ENCODE data around the gene ANKZF1. TPM values are rescaled to one million over a fixed set of nuclear protein-coding genes. Genes with fewer than 3 reads are reported as not detected.
A peak's percentile ranks its signal among the peaks of the same experiment; 100 is the strongest.

ANKZF1 gene
- total and polyA plus RNA-seq, 10 of the 15 experiments (the other 5 are each of a cell fraction or from before 2014, with no cell fraction given) = 3.1 to 104 (median 35.0) TPM

- TF ChIP-seq E2F8 (IDR thresholded peaks at IDR 0.05; ENCODE audit: low read depth, partially characterized antibody) (peak; percentile 58), EGR1 (IDR thresholded peaks at IDR 0.05; ENCODE audit: borderline replicate concordance in 1 of 2, low read depth in 2 of 2, low read length in 2 of 2) (peak; percentile 9 to 65; a peak in 1 of 3 replicates), POLR2A (IDR thresholded peaks at IDR 0.05; ENCODE audit: low read depth, low read length) (peak; percentile 95), E2F4 (IDR thresholded peaks at IDR 0.05; ENCODE audit: low read depth, low read length) (peak; percentile 91), NKRF (conservative IDR thresholded peaks at IDR 0.05) (peak; percentile 23; the same call in 1 of the 2 replicates), IKZF2 (IDR thresholded peaks at IDR 0.05) (peak in 1 of 2 experiments; percentile 26; a peak in 1 of 4 replicates), DPF2 (IDR thresholded peaks at IDR 0.05) (0 out of 2 replicates have a peak, but pooled peaks have one; percentile 55), MYC (IDR thresholded peaks at IDR 0.05; ENCODE audit: insufficient read depth, insufficient read length, insufficient replicate concordance, low read length, severe bottlenecking) (peak; percentile 92), MLLT1 (IDR thresholded peaks at IDR 0.05) (0 out of 2 replicates have a peak, but pooled peaks have one; percentile 15), LARP7 (IDR thresholded peaks at IDR 0.05) (peak; percentile 95), ATF3 (IDR thresholded peaks at IDR 0.05; ENCODE audit: borderline replicate concordance, extremely low read depth, low read depth, low read length) (peak; percentile 78; the same call in 1 of the 2 replicates), SMARCA5 (IDR thresholded peaks at IDR 0.05) (peak; percentile 49), POLR2AphosphoS5 (IDR thresholded peaks at IDR 0.05; ENCODE audit: low read length) (peak; percentile 88), ZBTB33 (IDR thresholded peaks at IDR 0.05) (no peak), RAD51 (IDR thresholded peaks at IDR 0.05) (peak; percentile 96), CHD1 (IDR thresholded peaks at IDR 0.05; ENCODE audit: low read depth, low read length) (no peak), TCF3 (IDR thresholded peaks at IDR 0.05; ENCODE audit: borderline replicate concordance, insufficient read depth, low read depth, low read length) (no peak), TAF1 (IDR thresholded peaks at IDR 0.05; ENCODE audit: borderline replicate concordance, low read depth, low read length) (peak; percentile 82; the same call in 1 of the 2 replicates)
These were observed 10.6 kb upstream of the ANKZF1 start, which contains the start of gene ABCB6 (continued) for GRCh38 chr2:219218732-219219701.
